Sigmoid colon (tissue), 7 donors: ENCODE data around the gene COL4A2. TPM values are rescaled to one million over a fixed set of nuclear protein-coding genes. Genes with fewer than 3 reads are reported as not detected.

Experiments used
- DNase-seq: peaks from one replicate; pipeline ENCODE4 v3.0.0-alpha.2; 2019
- H3K27ac ChIP-seq, 4 donors: fragments of 200-600 bp; sonication (generic); one replicate each; pipeline ENCODE4 v1.5.1; 2016 to 2019; ENCODE audit warnings: mild to moderate bottlenecking in 1 of 4
- H3K27me3 ChIP-seq, 3 donors: fragments of 200-600 bp; sonication (generic); one replicate each; pipeline ENCODE4 v1.5.1; 2019; ENCODE audit warnings: mild to moderate bottlenecking in 1 of 3
- H3K36me3 ChIP-seq, 4 donors: fragments of 200-600 bp; sonication (generic); one replicate each; pipeline ENCODE4 v1.5.1; 2016 to 2019
- H3K4me1 ChIP-seq, 4 donors: fragments of 200-600 bp; sonication (generic); one replicate each; pipeline ENCODE4 v1.5.1; 2017 to 2019
- H3K4me3 ChIP-seq, 4 donors: fragments of 200-600 bp; sonication (generic); one replicate each; pipeline ENCODE4 v1.5.1; 2017 to 2019; ENCODE audit warnings: mild to moderate bottlenecking in 2 of 4, moderate library complexity in 1 of 4
- H3K9me3 ChIP-seq, 4 donors: fragments of 200-600 bp in 3 of 4; sonication (generic) in 3 of 4; one replicate each; pipeline versions ENCODE4 v1.5.1 to v1.6.1; 2013 to 2019
- CTCF ChIP-seq, 4 experiments: fragments of 450-650 bp in 3 of 4; fragments of 200-600 bp in 1 of 4; IDR thresholded peaks; one replicate each; pipeline ENCODE4 v1.5.1; 2016 to 2019; ENCODE audit warnings: antibody characterized with exemption in 4 of 4, mild to moderate bottlenecking in 3 of 4, moderate library complexity in 2 of 4
- EP300 ChIP-seq, 4 donors: sonication (generic); formaldehyde crosslinking; IDR thresholded peaks; one replicate each; pipeline ENCODE4 v1.6.1; 2017; ENCODE audit warnings: antibody characterized with exemption in 4 of 4
- POLR2A ChIP-seq, 2 donors: fragments of 450-650 bp; IDR thresholded peaks; one replicate each; pipeline ENCODE4 v1.6.1; 2016; ENCODE audit warnings: antibody characterized with exemption in 2 of 2, mild to moderate bottlenecking in 2 of 2, moderate library complexity in 2 of 2
- POLR2AphosphoS5 ChIP-seq, 4 donors: sonication (generic); formaldehyde crosslinking; IDR thresholded peaks; one replicate each; pipeline ENCODE4 v1.6.1; 2017; ENCODE audit warnings: antibody characterized with exemption in 4 of 4
- WGBS, 2 donors: extraction: QIAGEN DNeasy Blood & Tissue Kit; methylation state at CpG; one replicate each; pipeline ENCODE4 v1.1.7; 2013; 5-methylcytosine and 5-hydroxymethylcytosine counted together
- intact Hi-C: fragments of 100-400 bp; cut with DNase I; formaldehyde crosslinking; loops from one replicate; pipeline ENCODE4 v1.15.1; 2023
- polyA plus RNA-seq, 3 donors: library from polyadenylated mRNA; stranded (reverse); fragments of 200-250 nt; gene quantifications; one replicate each; pipeline ENCODE4 v1.2.3, GENCODE V29; 2013
- total RNA-seq, 4 donors: library from RNA; depleted of rRNA; stranded (reverse); fragments of >200 nt; gene quantifications; one replicate each; pipeline ENCODE4 v1.1.0, GENCODE V29; 2016
- donor health status: healthy with polysubstance abuse.
- donor health status: Bipolar disorder and iron deficiency.
- donor health status: healthy.

The COL4A2 gene
- total and polyA plus RNA-seq, 7 donors, result 24.0 to 1,039 (median 306) TPM

- H3K27ac ChIP-seq, result peak overlapping the region; percentile 28 to 98 (median 58)
- H3K4me1 ChIP-seq, result peaks cover 0 to 91% (median 82%) of the 10 kb centered on the region in 4 donors
- no peaks in the 10 kb centered on the region for H3K27me3 ChIP-seq
- H3K4me3 ChIP-seq, result no peak overlapping the region
- peaks cover 0 to 13% (median 3%) of the 10 kb centered on the region in 4 donors for H3K36me3 ChIP-seq
- intact Hi-C loops, result no loop called here
- 76 to 78% methylated on average over 7 of the region's 7 CpGs for WGBS, 2 donors
- DNase-seq, result no peak
- TF ChIP-seq CTCF (IDR thresholded peaks at IDR 0.05) (no peak), POLR2A (IDR thresholded peaks at IDR 0.05) (no peak), EP300 (IDR thresholded peaks at IDR 0.05) (no peak), POLR2AphosphoS5 (IDR thresholded peaks at IDR 0.05) (no peak)
- H3K9me3 ChIP-seq, result no peaks in the 10 kb centered on the region
Observed at GRCh38 chr13:110270507-110270906, 36.6 kb upstream of the COL4A2 start.

GRCh38 chr13:110271313-110271712, 35.8 kb upstream of the COL4A2 start:
- DNase-seq, result no peak
- peak overlapping the region in 3 of 4 donors; percentile 6 to 98 (median 84) for H3K27ac ChIP-seq
- 88 to 91% methylated on average over 5 of the region's 5 CpGs for WGBS, 2 donors

GRCh38 chr13:110272227-110272626, 34.9 kb upstream of the COL4A2 start:
- H3K36me3 ChIP-seq, result peaks cover 0 to 9% (median 0%) of the 10 kb centered on the region in 4 donors
- no peak overlapping the region for H3K4me3 ChIP-seq
- H3K27ac ChIP-seq, result peak overlapping the region in 2 of 4 donors; percentile 98 to 100
- TF ChIP-seq CTCF (IDR thresholded peaks at IDR 0.05), result no peak
- TF ChIP-seq EP300 (IDR thresholded peaks at IDR 0.05), result no peak
- peaks cover 0 to 92% (median 83%) of the 10 kb centered on the region in 4 donors for H3K4me1 ChIP-seq
- DNase-seq, result peak; percentile 37
- H3K9me3 ChIP-seq, result no peaks in the 10 kb centered on the region
- intact Hi-C loops, result no loop called here
- H3K27me3 ChIP-seq, result no peaks in the 10 kb centered on the region
- WGBS, 2 donors, result 82 to 92% methylated on average over 5 of the region's 5 CpGs

More at GRCh38 chr13:110271313-110271712, 35.8 kb upstream of the COL4A2 start:
- TF ChIP-seq CTCF (IDR thresholded peaks at IDR 0.05) (no peak), POLR2AphosphoS5 (IDR thresholded peaks at IDR 0.05) (no peak), POLR2A (IDR thresholded peaks at IDR 0.05) (no peak), EP300 (IDR thresholded peaks at IDR 0.05) (no peak)
- intact Hi-C loops, result no loop called here
- peaks cover 0 to 9% (median 0%) of the 10 kb centered on the region in 4 donors for H3K36me3 ChIP-seq
- H3K4me1 ChIP-seq, result peaks cover 0 to 91% (median 83%) of the 10 kb centered on the region in 4 donors
- no peak overlapping the region for H3K4me3 ChIP-seq
- H3K9me3 ChIP-seq, result no peaks in the 10 kb centered on the region
- H3K27me3 ChIP-seq, result no peaks in the 10 kb centered on the region

GRCh38 chr13:110272651-110273050, 34.4 kb upstream of the COL4A2 start:
- TF ChIP-seq POLR2A (IDR thresholded peaks at IDR 0.05), result no peak
- DNase-seq, result peak; percentile 53
- H3K4me1 ChIP-seq, result peaks cover 0 to 92% (median 84%) of the 10 kb centered on the region in 4 donors
- H3K9me3 ChIP-seq, result no peaks in the 10 kb centered on the region
- no peak overlapping the region for H3K4me3 ChIP-seq
- peak overlapping the region in 2 of 4 donors; percentile 98 to 100 for H3K27ac ChIP-seq
- peaks cover 0 to 9% (median 0%) of the 10 kb centered on the region in 4 donors for H3K36me3 ChIP-seq
- intact Hi-C loops, result no loop called here
- 90 to 91% methylated on average over 6 of the region's 6 CpGs for WGBS, 2 donors
- no peaks in the 10 kb centered on the region for H3K27me3 ChIP-seq

- Histone ChIP-seq H3K9me3 (no peaks in the 10 kb centered on the region), H3K27me3 (no peaks in the 10 kb centered on the region), H3K4me1 (peaks cover 0 to 92% (median 84%) of the 10 kb centered on the region in 4 donors), H3K4me3 (no peak overlapping the region), H3K36me3 (peaks cover 0 to 9% (median 0%) of the 10 kb centered on the region in 4 donors), H3K27ac (peak overlapping the region in 2 of 4 donors; percentile 98 to 100)
- TF ChIP-seq POLR2AphosphoS5 (IDR thresholded peaks at IDR 0.05), result no peak
- TF ChIP-seq CTCF (IDR thresholded peaks at IDR 0.05), result no peak
- TF ChIP-seq EP300 (IDR thresholded peaks at IDR 0.05), result no peak
- TF ChIP-seq POLR2A (IDR thresholded peaks at IDR 0.05), result no peak
- no peak for DNase-seq
- intact Hi-C loops, result no loop called here
- 92% methylated on average over 6 of the region's 6 CpGs for WGBS, 2 donors
Observed at GRCh38 chr13:110273254-110273653, 33.8 kb upstream of the COL4A2 start.
